HCT116 (cell line): ENCODE measurements around the gene PLA2G2A. TPM values are rescaled to one million over a fixed set of nuclear protein-coding genes. Genes with fewer than 3 reads are reported as not detected.

Source experiments
- ATAC-seq: fragments of 200-7000 bp; cut with Tn5 transposase; 2 replicates; pipeline ENCODE4 v1.9.1; 2020; ENCODE audit warnings: mild to moderate bottlenecking, moderate library complexity
- BruUV-seq: library from RNA; stranded (reverse); fragments of 400-500 nt; replicated peaks from 2 replicates; lab custom pipeline; 2021; lab: Mats Ljungman, UMichigan
- CTCF ChIA-PET: fragments of 300-600 bp; sonication (Branson Sonifier 250); formaldehyde crosslinking; loops from one replicate; lab custom pipeline; 2021; ENCODE audit warnings: antibody characterized with exemption; lab: Charles Lee
- POLR2A ChIA-PET: fragments of 300-600, 350-600 bp; sonication (Branson Sonifier 250); formaldehyde crosslinking; loops from one replicate; lab custom pipeline; 2021; ENCODE audit warnings: antibody characterized with exemption; lab: Charles Lee
- RAD21 ChIA-PET, 2 experiments: fragments of 300-600 bp; sonication (Branson Sonifier 250); formaldehyde crosslinking; loops; one replicate each; lab custom pipeline; 2023; ENCODE audit warnings: low total read pairs in 2 of 2; ENCODE audit not compliant: uncharacterized antibody in 2 of 2, unreplicated experiment in 2 of 2, low non-redundant PET in 1 of 2; lab: Charles Lee
- DNase-seq: peaks from one replicate; pipeline ENCODE4 v3.0.0-alpha.2; 2010; ENCODE audit warnings: low read depth, low spot score
- H2AFZ ChIP-seq: fragments of 200-600 bp; shearing (Covaris generic), sonication (generic); 2 replicates; pipeline ENCODE4 v1.6.1; 2017; ENCODE audit warnings: low read depth, mixed run types, mixed read lengths, antibody characterized with exemption, low read length; ENCODE audit not compliant: poor library complexity, severe bottlenecking
- H3K27ac ChIP-seq: 2 replicates; pipeline ENCODE4 v1.5.1; 2012; ENCODE audit warnings: low read depth, low read length
- H3K27me3 ChIP-seq: fragments of 200-600 bp; sonication (generic); 2 replicates; pipeline ENCODE4 v1.6.1; 2016; ENCODE audit warnings: mixed run types, low read length, mixed read lengths; ENCODE audit not compliant: insufficient read depth
- H3K36me3 ChIP-seq, 2 experiments: fragments of 200-500 bp in 1 of 2; fragments of 200-600 bp in 1 of 2; sonication (Bioruptor generic) in 1 of 2; sonication (generic) in 1 of 2; 2 replicates each; pipeline versions ENCODE4 v1.5.1 to v1.6.1; 2014 to 2016; ENCODE audit warnings: low read length in 2 of 2, inconsistent platforms in 1 of 2, mixed read lengths in 1 of 2, mixed run types in 1 of 2; ENCODE audit not compliant: insufficient read depth in 2 of 2, control insufficient read depth in 1 of 2
- H3K4me1 ChIP-seq, 2 experiments: fragments of 200-600 bp in 1 of 2; sonication (generic) in 1 of 2; 2 replicates each; pipeline versions ENCODE4 v1.5.1 to v1.6.1; 2012 to 2017; ENCODE audit warnings: low read length in 2 of 2, inconsistent platforms in 1 of 2, mild to moderate bottlenecking in 1 of 2, mixed read lengths in 1 of 2, mixed run types in 1 of 2, moderate library complexity in 1 of 2; ENCODE audit not compliant: insufficient read depth in 2 of 2, control insufficient read depth in 1 of 2
- H3K4me2 ChIP-seq: fragments of 200-600 bp; sonication (generic); 2 replicates; pipeline ENCODE4 v1.6.1; 2017; ENCODE audit warnings: mixed run types, low read length, mixed read lengths
- H3K4me3 ChIP-seq, 2 experiments: fragments of 200-600 bp in 1 of 2; sonication (generic) in 1 of 2; replicated peaks in 1 of 2; 2 replicates each; pipeline ENCODE4 v1.5.1; 2011 to 2016; ENCODE audit warnings: low read length in 2 of 2, control low read depth in 1 of 2, low read depth in 1 of 2, mild to moderate bottlenecking in 1 of 2, mixed read lengths in 1 of 2, mixed run types in 1 of 2
- H3K79me2 ChIP-seq: fragments of 200-600 bp; sonication (generic); 2 replicates; pipeline ENCODE4 v1.6.1; 2017; ENCODE audit warnings: mild to moderate bottlenecking, mixed run types, low read length, moderate library complexity, mixed read lengths; ENCODE audit not compliant: insufficient read depth
- H3K9ac ChIP-seq: fragments of 200-600 bp; sonication (generic); 2 replicates; pipeline ENCODE4 v1.6.1; 2016; ENCODE audit warnings: low read length, mixed read lengths
- H3K9me2 ChIP-seq: fragments of 200-600 bp; sonication (generic), shearing (Covaris generic); 2 replicates; pipeline ENCODE4 v1.6.1; 2017; ENCODE audit warnings: mixed run types, mild to moderate bottlenecking, moderate library complexity; ENCODE audit not compliant: insufficient read depth
- H3K9me3 ChIP-seq, 2 experiments: fragments of 200-500 bp in 1 of 2; fragments of 200-600 bp in 1 of 2; sonication (Bioruptor generic) in 1 of 2; sonication (generic) in 1 of 2; 2 replicates each; pipeline ENCODE4 v1.6.1; 2014 to 2017; ENCODE audit warnings: low read length in 2 of 2, mixed read lengths in 2 of 2, inconsistent platforms in 1 of 2, low read depth in 1 of 2, mild to moderate bottlenecking in 1 of 2, mixed run types in 1 of 2, moderate library complexity in 1 of 2; ENCODE audit not compliant: control insufficient read depth in 1 of 2, insufficient read depth in 1 of 2
- H4K20me1 ChIP-seq: fragments of 200-600 bp; sonication (generic), shearing (Covaris generic); 2 replicates; pipeline ENCODE4 v1.6.1; 2017; ENCODE audit warnings: mixed run types, mild to moderate bottlenecking, moderate library complexity; ENCODE audit not compliant: insufficient read depth
- CBX3 ChIP-seq: IDR thresholded peaks from 2 replicates; pipeline ENCODE4 v1.6.1; 2012; ENCODE audit warnings: low read depth
- CTCF ChIP-seq, 3 experiments: fragments of 200-600 bp in 1 of 3; sonication (generic) in 1 of 3; IDR thresholded peaks in 2 of 3; conservative IDR thresholded peaks in 1 of 3; 2 replicates each; pipeline ENCODE4 v1.5.1; 2012 to 2017; ENCODE audit warnings: low read depth in 2 of 3, low read length in 2 of 3, antibody characterized with exemption in 1 of 3, borderline replicate concordance in 1 of 3, control low read depth in 1 of 3, mild to moderate bottlenecking in 1 of 3, mixed read lengths in 1 of 3, mixed run types in 1 of 3, moderate library complexity in 1 of 3; ENCODE audit not compliant: insufficient read depth in 1 of 3
- EZH2 ChIP-seq: fragments of 200-600 bp; sonication (generic); IDR thresholded peaks from 2 replicates; pipeline ENCODE4 v1.6.1; 2017; ENCODE audit warnings: antibody characterized with exemption, mixed run types
- POLR2A ChIP-seq: IDR thresholded peaks from 2 replicates; pipeline ENCODE4 v1.7.0; 2011; ENCODE audit warnings: borderline replicate concordance; ENCODE audit not compliant: insufficient read depth, insufficient read length; ENCODE audit errors: extremely low read depth
- RAD21 ChIP-seq: IDR thresholded peaks from 2 replicates; pipeline ENCODE4 v1.6.1; 2012; ENCODE audit warnings: low read depth, mild to moderate bottlenecking
- YY1 ChIP-seq: IDR thresholded peaks from 2 replicates; pipeline ENCODE4 v1.6.1; 2011; ENCODE audit warnings: low read length, low read depth, moderate library complexity, mild to moderate bottlenecking; ENCODE audit not compliant: insufficient replicate concordance; ENCODE audit errors: extremely low read depth
- intact Hi-C: fragments of 100-400 bp; cut with micrococcal nuclease; formaldehyde crosslinking; loops from 2 replicates; pipeline ENCODE4 v1.10.0; 2022
- total RNA-seq: library from RNA; stranded (reverse); gene quantifications from one replicate; pipeline ENCODE4 v1.2.1, GENCODE V29; 2021; ENCODE audit not compliant: unreplicated experiment

The PLA2G2A gene
- total RNA-seq, 1 experiment from 2014 or later = not detected

- no peaks in the 10 kb centered on the region for H4K20me1 ChIP-seq
- no peaks in the 10 kb centered on the region for H3K4me1 ChIP-seq
- H3K27ac ChIP-seq = no peak overlapping the region
- no peaks in the 10 kb centered on the region for H3K36me3 ChIP-seq
- no peaks in the 10 kb centered on the region for H3K9me3 ChIP-seq
- no peaks in the 10 kb centered on the region for H3K9me2 ChIP-seq
- DNase-seq (no peak), ATAC-seq (no peak)
- no peak overlapping the region for H3K4me3 ChIP-seq
- no peak overlapping the region for H3K4me2 ChIP-seq
- H3K79me2 ChIP-seq = no peaks in the 10 kb centered on the region
- CTCF ChIA-PET = no interaction called here
- intact Hi-C loops = no loop called here
- H3K27me3 ChIP-seq = no peaks in the 10 kb centered on the region
- H3K9ac ChIP-seq = no peak overlapping the region
- H2AFZ ChIP-seq = no peak overlapping the region
- TF ChIP-seq POLR2A (no peak), RAD21 (no peak), YY1 (no peak), CTCF (IDR thresholded peaks at IDR 0.05 in 2 of 3, conservative IDR thresholded peaks at IDR 0.05 in 1 of 3; ENCODE audit: borderline replicate concordance in 1 of 3, insufficient read depth in 1 of 3, low read depth in 2 of 3, low read length in 2 of 3) (no peak)
- BruUV-seq = no TSS peak
- POLR2A ChIA-PET = no interaction called here
- RAD21 ChIA-PET = no interaction called here
Observed at GRCh38 chr1:20028125-20028524, 48.7 kb upstream of the PLA2G2A start.

GRCh38 chr1:20017741-20018140 lies 38.3 kb upstream of the PLA2G2A start:
- no peaks in the 10 kb centered on the region for H3K4me1 ChIP-seq
- H3K27ac ChIP-seq = no peak overlapping the region
- H2AFZ ChIP-seq = no peak overlapping the region
- CTCF ChIA-PET = no interaction called here
- no peaks in the 10 kb centered on the region for H3K79me2 ChIP-seq
- POLR2A ChIA-PET = no interaction called here
- no peaks in the 10 kb centered on the region for H3K36me3 ChIP-seq
- peaks cover 6 to 8% of the 10 kb centered on the region in 2 experiments; a peak in 1 of 4 replicates for H3K9me3 ChIP-seq
- no peaks in the 10 kb centered on the region for H4K20me1 ChIP-seq
- no peaks in the 10 kb centered on the region for H3K27me3 ChIP-seq
- peak; percentile 27; the same call in 1 of the 2 replicates for TF ChIP-seq CBX3
- no peak for TF ChIP-seq EZH2
- DNase-seq (no peak), ATAC-seq (no peak)
- no peaks in the 10 kb centered on the region for H3K9me2 ChIP-seq
- H3K4me3 ChIP-seq = no peak overlapping the region
- H3K4me2 ChIP-seq = no peak overlapping the region
- H3K9ac ChIP-seq = no peak overlapping the region
- intact Hi-C loops = no loop called here
- no TSS peak for BruUV-seq
- RAD21 ChIA-PET = no interaction called here
